Measurements from ENCODE around the gene HOXD3. TPM values are rescaled to one million over a fixed set of nuclear protein-coding genes. Genes with fewer than 3 reads are reported as not detected.

The HOXD3 gene
- total RNA-seq, 6 experiments from 2014 or later, result 0.25 to 0.38 (median 0.25) TPM; not detected in 3

- peaks cover 67% of the 10 kb centered on the region for H3K4me1 Mint-ChIP-seq (ENCODE audit: low read depth)
- peak overlapping the region; percentile 73; the same call in 1 of the 2 replicates for H3K4me3 Mint-ChIP-seq
- no peaks in the 10 kb centered on the region for H3K9me3 Mint-ChIP-seq
- peak; percentile 24 for DNase-seq
- H3K27me3 Mint-ChIP-seq (ENCODE audit: insufficient read depth), result peaks cover 33% of the 10 kb centered on the region
- peak; percentile 43 for TF ChIP-seq CTCF (IDR thresholded peaks at IDR 0.05)
- peak overlapping the region; percentile 84; the same call in 1 of the 2 replicates for H3K27ac Mint-ChIP-seq
- peaks cover 5% of the 10 kb centered on the region; the same call in 1 of the 2 replicates for H3K36me3 Mint-ChIP-seq (ENCODE audit: low read depth)
These were observed 22.1 kb upstream of the HOXD3 start for GRCh38 chr2:176135035-176135440.

GRCh38 chr2:176136374-176137251 lies 20.5 kb upstream of the HOXD3 start:
- Mint-ChIP-seq H3K27me3 (ENCODE audit: insufficient read depth) (peaks cover 28% of the 10 kb centered on the region), H3K4me1 (ENCODE audit: low read depth) (peaks cover 57% of the 10 kb centered on the region), H3K9me3 (no peaks in the 10 kb centered on the region), H3K27ac (peak overlapping the region; percentile 84), H3K36me3 (ENCODE audit: low read depth) (peaks cover 5% of the 10 kb centered on the region; the same call in 1 of the 2 replicates), H3K4me3 (peak overlapping the region; percentile 73)
- DNase-seq, result no peak
- no peak for TF ChIP-seq CTCF (IDR thresholded peaks at IDR 0.05)

GRCh38 chr2:176137252-176137580 lies 19.9 kb upstream of the HOXD3 start:
- TF ChIP-seq CTCF (IDR thresholded peaks at IDR 0.05), result no peak
- Mint-ChIP-seq H3K4me3 (peak overlapping the region; percentile 59; the same call in 1 of the 2 replicates), H3K9me3 (no peaks in the 10 kb centered on the region), H3K4me1 (ENCODE audit: low read depth) (peaks cover 51% of the 10 kb centered on the region), H3K27ac (peak overlapping the region; percentile 39; the same call in 1 of the 2 replicates), H3K36me3 (ENCODE audit: low read depth) (peaks cover 3% of the 10 kb centered on the region; the same call in 1 of the 2 replicates), H3K27me3 (ENCODE audit: insufficient read depth) (peaks cover 25% of the 10 kb centered on the region)
- no peak for DNase-seq

- peak overlapping the region; percentile 59; the same call in 1 of the 2 replicates for H3K4me3 Mint-ChIP-seq
- H3K9me3 Mint-ChIP-seq, result no peaks in the 10 kb centered on the region
- no peak overlapping the region for H3K27ac Mint-ChIP-seq
- peaks cover 18% of the 10 kb centered on the region for H3K27me3 Mint-ChIP-seq (ENCODE audit: insufficient read depth)
- no peaks in the 10 kb centered on the region; the same call in 1 of the 2 replicates for H3K36me3 Mint-ChIP-seq (ENCODE audit: low read depth)
- H3K4me1 Mint-ChIP-seq (ENCODE audit: low read depth), result peaks cover 44% of the 10 kb centered on the region
- no peak for TF ChIP-seq CTCF (IDR thresholded peaks at IDR 0.05)
- no peak for DNase-seq
These were observed 19.2 kb upstream of the HOXD3 start for GRCh38 chr2:176137906-176138305.

GRCh38 chr2:176138526-176138922 lies 18.6 kb upstream of the HOXD3 start:
- DNase-seq, result no peak
- Mint-ChIP-seq H3K9me3 (no peaks in the 10 kb centered on the region), H3K27ac (no peak overlapping the region), H3K36me3 (ENCODE audit: low read depth) (no peaks in the 10 kb centered on the region), H3K4me3 (peak overlapping the region; percentile 57), H3K4me1 (ENCODE audit: low read depth) (peaks cover 41% of the 10 kb centered on the region), H3K27me3 (ENCODE audit: insufficient read depth) (peaks cover 23% of the 10 kb centered on the region)
- no peak for TF ChIP-seq CTCF (IDR thresholded peaks at IDR 0.05)
